HG03571 (cell line): Measurements from ENCODE around the gene FAM200B.

ENCODE experiments used
- ATAC-seq: cut with Tn5 transposase; IDR thresholded peaks from one replicate; pipeline ENCODE4 v1.9.1; 2021; ENCODE audit not compliant: unreplicated experiment

The FAM200B gene

GRCh38 chr4:15695240-15695699 is 13.6 kb downstream of the FAM200B start:
- ATAC-seq = no peak

GRCh38 chr4:15695729-15696128 is 14.1 kb downstream of the FAM200B start:
- no peak for ATAC-seq

- ATAC-seq = no peak
Measured at GRCh38 chr4:15696866-15697265, 15.2 kb downstream of the FAM200B start.

GRCh38 chr4:15702941-15703403 is 21.3 kb downstream of the FAM200B start, which contains the start of gene BST1:
BST1 (plus strand) TSS chr4:15703065; CDS start chr4:15703145, 80 bp downstream.
- ATAC-seq = peak; percentile 68

- ATAC-seq = no peak
Measured at GRCh38 chr4:15703439-15703838, 21.8 kb downstream of the FAM200B start.

GRCh38 chr4:15704129-15704528 is 22.5 kb downstream of the FAM200B start:
- no peak for ATAC-seq

- ATAC-seq = no peak
Measured at GRCh38 chr4:15706646-15707362, 25.2 kb downstream of the FAM200B start.

- no peak for ATAC-seq
Measured at GRCh38 chr4:15707363-15707715, 25.7 kb downstream of the FAM200B start.

- ATAC-seq = no peak
Measured at GRCh38 chr4:15711762-15712161, 30.1 kb downstream of the FAM200B start.

- no peak for ATAC-seq
Measured at GRCh38 chr4:15712214-15712613, 30.6 kb downstream of the FAM200B start.

- no peak for ATAC-seq
Measured at GRCh38 chr4:15714141-15714540, 32.5 kb downstream of the FAM200B start.

GRCh38 chr4:15714646-15715435 is 33.2 kb downstream of the FAM200B start:
- no peak for ATAC-seq

- no peak for ATAC-seq
Measured at GRCh38 chr4:15716115-15716514, 34.5 kb downstream of the FAM200B start.

GRCh38 chr4:15717086-15717485 is 35.5 kb downstream of the FAM200B start:
- ATAC-seq = no peak

- ATAC-seq = no peak
Measured at GRCh38 chr4:15717657-15718416, 36.2 kb downstream of the FAM200B start.

- no peak for ATAC-seq
Measured at GRCh38 chr4:15718465-15718864, 36.8 kb downstream of the FAM200B start.

- ATAC-seq = no peak
Measured at GRCh38 chr4:15718959-15719358, 37.3 kb downstream of the FAM200B start.

- no peak for ATAC-seq
Measured at GRCh38 chr4:15719506-15719905, 37.9 kb downstream of the FAM200B start.

- ATAC-seq = no peak
Measured at GRCh38 chr4:15720851-15721250, 39.2 kb downstream of the FAM200B start.

GRCh38 chr4:15725608-15726007 is 44.0 kb downstream of the FAM200B start:
- ATAC-seq = no peak

GRCh38 chr4:15729910-15730533 is 48.4 kb downstream of the FAM200B start:
- ATAC-seq = no peak
